ENCODE results near the gene TMEM190.
A peak's percentile ranks its signal among the peaks of the same experiment; 100 is the strongest.
"Not testable (repeated sequence)": the region's sequence is repeated elsewhere in the genome, so short reads cannot be mapped to it uniquely, and the experiment has no call there.

TMEM190 gene

GRCh38 chr19:55376241-55376933 is at the start of gene TMEM190:
TMEM190 (plus strand) TSS chr19:55376826; CDS start chr19:55376854, 28 bp downstream.
- DNase-seq = no peak

- not testable (repeated sequence) for DNase-seq
Observed at GRCh38 chr19:55328774-55329318, 47.8 kb upstream of the TMEM190 start.

GRCh38 chr19:55329791-55330190 is 46.8 kb upstream of the TMEM190 start:
- DNase-seq = not testable (repeated sequence)

- no peak for DNase-seq
Observed at GRCh38 chr19:55333870-55334269, 42.8 kb upstream of the TMEM190 start.

GRCh38 chr19:55336101-55336500 is 40.5 kb upstream of the TMEM190 start:
- DNase-seq = no peak

GRCh38 chr19:55339105-55339888 is 37.3 kb upstream of the TMEM190 start, which contains the start of gene KMT5C:
KMT5C (plus strand) TSS chr19:55339876; CDS start chr19:55341937, 2,061 bp downstream.
- DNase-seq = peak; percentile 100

- DNase-seq = no peak
Observed at GRCh38 chr19:55339889-55340783, 36.5 kb upstream of the TMEM190 start.

GRCh38 chr19:55340784-55341147 is 35.9 kb upstream of the TMEM190 start:
- no peak for DNase-seq

- DNase-seq = no peak
Observed at GRCh38 chr19:55341171-55341588, 35.4 kb upstream of the TMEM190 start.

GRCh38 chr19:55341595-55342531 is 34.8 kb upstream of the TMEM190 start:
- DNase-seq = no peak

- DNase-seq = no peak
Observed at GRCh38 chr19:55344444-55344843, 32.2 kb upstream of the TMEM190 start.

GRCh38 chr19:55345101-55345817 is 31.4 kb upstream of the TMEM190 start:
- no peak for DNase-seq

- no peak for DNase-seq
Observed at GRCh38 chr19:55345818-55346724, 30.6 kb upstream of the TMEM190 start.

GRCh38 chr19:55346725-55347441 is 29.7 kb upstream of the TMEM190 start:
- no peak for DNase-seq

GRCh38 chr19:55347442-55348009 is 29.1 kb upstream of the TMEM190 start:
- DNase-seq = no peak

GRCh38 chr19:55348317-55349034 is 28.1 kb upstream of the TMEM190 start:
- no peak for DNase-seq

GRCh38 chr19:55350620-55351315 is 25.9 kb upstream of the TMEM190 start:
- DNase-seq = no peak
